GM12878 (cell line): ENCODE results near the gene KRTAP22-1. TPM values are rescaled to one million over a fixed set of nuclear protein-coding genes. Genes with fewer than 3 reads are reported as not detected.

Experiments used
- ATAC-seq: fragments of 200-7000 bp; cut with Tn5 transposase; 3 replicates; pipeline ENCODE4 v1.9.1; 2020; ENCODE audit warnings: mild to moderate bottlenecking, moderate library complexity
- BruUV-seq: library from RNA; stranded (reverse); fragments of 400-500 nt; replicated peaks from 2 replicates; lab custom pipeline; 2021; lab: Mats Ljungman, UMichigan
- CTCF ChIA-PET: fragments of 300-600 bp; sonication (Branson Sonifier 250); formaldehyde crosslinking; extraction: SDS; loops from one replicate; lab custom pipeline; 2021; ENCODE audit warnings: inconsistent platforms; lab: Yijun Ruan, JAX
- POLR2A ChIA-PET: fragments of 350-600 bp; formaldehyde crosslinking; extraction: SDS; loops from one replicate; lab custom pipeline; 2021; ENCODE audit warnings: inconsistent platforms; lab: Charles Lee
- RAD21 ChIA-PET: fragments of 300-600 bp; sonication (Branson Sonifier 250); formaldehyde crosslinking; loops from one replicate; lab custom pipeline; 2023; ENCODE audit warnings: antibody characterized with exemption; ENCODE audit not compliant: unreplicated experiment; lab: Charles Lee
- SMC1A ChIA-PET: fragments of 300-600 bp; sonication (Branson Sonifier 250); formaldehyde crosslinking; loops from one replicate; lab custom pipeline; 2023; ENCODE audit not compliant: unreplicated experiment, uncharacterized antibody; lab: Charles Lee
- DNase-seq: peaks from one replicate; pipeline ENCODE4 v3.0.0-alpha.2; 2011; ENCODE audit warnings: low read depth, low spot score
- FAIRE-seq: peaks from 3 replicates; lab custom pipeline; 2011; peaks lifted over from hg19 to GRCh38; lab: Jason Lieb, UNC
- H2AFZ ChIP-seq: 2 replicates; pipeline ENCODE4 v1.6.0; 2011; ENCODE audit warnings: low read depth, low read length, control low read depth; ENCODE audit not compliant: control insufficient read depth
- H3K27ac ChIP-seq: 2 replicates; pipeline ENCODE4 v1.5.1; 2011; ENCODE audit warnings: control low read depth; ENCODE audit not compliant: control insufficient read depth, insufficient read depth
- H3K27me3 ChIP-seq, 2 experiments: replicated peaks in 1 of 2; 2 replicates each; pipeline versions ENCODE4 v1.6.0 to v1.6.1; 2011; ENCODE audit warnings: low read length in 1 of 2; ENCODE audit not compliant: control insufficient read depth in 2 of 2, insufficient read depth in 2 of 2
- H3K36me3 ChIP-seq, 2 experiments: 2 replicates each; pipeline ENCODE4 v1.5.1; 2011; ENCODE audit warnings: low read length in 1 of 2; ENCODE audit not compliant: control insufficient read depth in 2 of 2, insufficient read depth in 2 of 2
- H3K4me1 ChIP-seq: 2 replicates; pipeline ENCODE4 v1.6.1; 2011; ENCODE audit warnings: mild to moderate bottlenecking, low read length, moderate library complexity, mixed read lengths; ENCODE audit not compliant: control insufficient read depth, insufficient read depth
- H3K4me2 ChIP-seq: 2 replicates; pipeline ENCODE4 v1.6.0; 2011; ENCODE audit warnings: control low read depth; ENCODE audit not compliant: control insufficient read depth, insufficient read depth
- H3K4me3 ChIP-seq: fragments of 200-600 bp; sonication (generic); 2 replicates; pipeline ENCODE4 v1.5.1; 2016
- H3K79me2 ChIP-seq: 2 replicates; pipeline ENCODE4 v1.6.0; 2011; ENCODE audit warnings: low read length; ENCODE audit not compliant: control insufficient read depth, insufficient read depth
- H3K9ac ChIP-seq: 2 replicates; pipeline ENCODE4 v1.8.0; 2011; ENCODE audit warnings: low read length, control low read depth, mixed read lengths; ENCODE audit not compliant: control insufficient read depth, insufficient read depth
- H3K9me3 ChIP-seq: replicated peaks from 3 replicates; pipeline ENCODE4 v1.5.1; 2011; ENCODE audit warnings: mild to moderate bottlenecking, low read length; ENCODE audit not compliant: control insufficient read depth, insufficient read depth
- H4K20me1 ChIP-seq: 2 replicates; pipeline ENCODE4 v1.6.0; 2011; ENCODE audit not compliant: control insufficient read depth, insufficient read depth
- BMI1 ChIP-seq: fragments of 450-650 bp; IDR thresholded peaks from 2 replicates; pipeline ENCODE4 v1.6.1; 2016; ENCODE audit warnings: mild to moderate bottlenecking, moderate library complexity, borderline replicate concordance
- CHD2 ChIP-seq: IDR thresholded peaks from 2 replicates; pipeline ENCODE4 v1.6.1; 2011; ENCODE audit warnings: low read depth, low read length, improper control_type of control experiment, borderline replicate concordance
- CHD4 ChIP-seq: fragments of 200-600 bp; sonication (generic); IDR thresholded peaks from 2 replicates; pipeline ENCODE4 v1.6.1; 2016; ENCODE audit warnings: mild to moderate bottlenecking
- ETV6 ChIP-seq, 2 experiments: fragments of 450-650 bp in 1 of 2; IDR thresholded peaks in 1 of 2; conservative IDR thresholded peaks in 1 of 2; 2 replicates each; pipeline ENCODE4 v1.6.1; 2014; ENCODE audit warnings: antibody characterized with exemption in 1 of 2, borderline replicate concordance in 1 of 2, low read depth in 1 of 2, mild to moderate bottlenecking in 1 of 2, moderate library complexity in 1 of 2
- HDGF ChIP-seq: fragments of 450-650 bp; IDR thresholded peaks from 2 replicates; pipeline ENCODE4 v1.6.1; 2016; ENCODE audit warnings: antibody characterized with exemption
- MEF2B ChIP-seq: fragments of 450-650 bp; IDR thresholded peaks from 2 replicates; pipeline ENCODE4 v1.6.1; 2018; ENCODE audit warnings: mild to moderate bottlenecking, moderate library complexity; ENCODE audit not compliant: partially characterized antibody, poor library complexity, severe bottlenecking
- MTA2 ChIP-seq: fragments of 450-650 bp; IDR thresholded peaks from 2 replicates; pipeline ENCODE4 v1.6.1; 2016; ENCODE audit warnings: low read depth, mild to moderate bottlenecking, moderate library complexity
- PAX5 ChIP-seq: IDR thresholded peaks from 2 replicates; pipeline ENCODE4 v1.6.1; 2011; ENCODE audit warnings: low read depth, low read length, borderline replicate concordance
- RBBP5 ChIP-seq: fragments of 200-600 bp; sonication (generic); conservative IDR thresholded peaks from 2 replicates; pipeline ENCODE4 v1.6.1; 2016
- ZNF24 ChIP-seq: fragments of 450-650 bp; IDR thresholded peaks from 2 replicates; pipeline ENCODE4 v1.6.1; 2017; ENCODE audit warnings: antibody characterized with exemption, mild to moderate bottlenecking
- WGBS: methylation state at CpG from one replicate; pipeline ENCODE4 v1.1.6; 2016; ENCODE audit warnings: low lambda C conversion rate; ENCODE audit not compliant: insufficient replicate concordance, insufficient coverage; ENCODE audit errors: missing lambda C conversion rate; 5-methylcytosine and 5-hydroxymethylcytosine counted together
- in situ Hi-C: fragments of 300-500 bp; cut with MboI; formaldehyde crosslinking; loops from 9 replicates; pipeline ENCODE4 v1.14.3; 2018; ENCODE audit warnings: mixed read lengths
- intact Hi-C: fragments of 100-400 bp; cut with micrococcal nuclease; formaldehyde crosslinking; loops from one replicate; pipeline ENCODE4 v1.14.2; 2022; ENCODE audit not compliant: unreplicated experiment
- polyA plus RNA-seq, 11 experiments: library from polyadenylated mRNA; depleted of rRNA in 4 of 11; unstranded in 6 of 11; stranded (reverse) in 5 of 11; fragments of >200 nt; fragmentation: Nextera tagmentation in 4 of 11; fragmentation: Illumina TruSeq in 1 of 11; extraction: Ambion mirVana in 4 of 11; extraction: Trizol in 1 of 11; gene quantifications; 1 replicate in 1 of 11; 2 replicates in 10 of 11; pipeline versions ENCODE4 v1.2.1 to v1.2.3, GENCODE V29; 2011 to 2016; ENCODE audit warnings: inconsistent platforms in 2 of 11, missing spikeins in 2 of 11, low read depth in 1 of 11
- total RNA-seq, 4 experiments: library from RNA; depleted of rRNA in 3 of 4; stranded (reverse); fragments of >200 nt in 3 of 4; fragmentation: Illumina TruSeq in 1 of 4; extraction: Trizol in 1 of 4; gene quantifications; 2 replicates each; pipeline versions ENCODE4 v1.2.1 to v1.2.3, GENCODE V29; 2013 to 2021
- TF ChIP-seq, protein P1 (sequence below): fragments of 450-650 bp; formaldehyde crosslinking; IDR thresholded peaks from 2 replicates; pipeline ENCODE4 v1.4.0; 2022; ENCODE audit warnings: mild to moderate bottlenecking, moderate library complexity
- TF ChIP-seq, protein P2 (sequence below): IDR thresholded peaks from 2 replicates; pipeline ENCODE4 v1.6.1; 2012; ENCODE audit warnings: low read depth, low read length, improper control_type of control experiment

The KRTAP22-1 gene
- total and polyA plus RNA-seq, 10 of the 15 experiments (the other 5 are each of a cell fraction or from before 2014, with no cell fraction given) = not detected

DNA sequence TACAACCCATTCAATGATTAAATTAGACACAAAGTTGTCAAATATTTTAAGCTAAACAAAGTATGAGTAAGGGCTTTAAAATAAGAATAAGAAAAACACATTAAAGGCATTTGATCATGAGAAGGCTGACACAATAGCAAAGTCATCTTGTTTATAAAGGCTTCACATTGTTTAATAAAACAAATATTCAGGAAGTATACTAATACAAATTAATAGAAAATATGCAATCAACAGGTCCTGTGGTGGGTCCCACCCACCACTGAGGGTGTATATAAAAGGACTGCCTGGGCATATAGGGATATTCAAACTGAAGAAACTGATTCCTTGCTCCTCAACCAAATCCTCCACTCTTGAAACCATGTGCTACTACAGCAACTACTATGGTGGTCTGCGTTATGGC is 34.0 kb downstream of the KRTAP22-1 start, which contains the start of gene KRTAP20-2:
TSS of gene KRTAP20-2 (plus strand) at position 301 of the 400 bp plus-strand sequence. CDS start at position 359, 58 bp downstream.
- no peak within 1 kb of the TSS for H3K27ac ChIP-seq
- H3K79me2 ChIP-seq = no peaks in the 10 kb centered on the region
- no peak within 1 kb of the TSS for H3K4me3 ChIP-seq
- no peak for FAIRE-seq
- ChIA-PET POLR2A (no interaction called here), CTCF (no interaction called here), SMC1A (no interaction called here), RAD21 (no interaction called here)
- H3K9ac ChIP-seq = no peak within 1 kb of the TSS
- no peak within 1 kb of the TSS for H2AFZ ChIP-seq
- no peak within 1 kb of the TSS for H3K4me2 ChIP-seq
- H3K27me3 ChIP-seq = no peaks in the 10 kb centered on the region
- intact Hi-C loops = no loop called here
- no TSS peak for BruUV-seq
- no peaks in the 10 kb centered on the region for H3K36me3 ChIP-seq
- H3K9me3 ChIP-seq = no peaks in the 10 kb centered on the region
- TF ChIP-seq PAX5 = no peak
- TF ChIP-seq, protein P1, sequence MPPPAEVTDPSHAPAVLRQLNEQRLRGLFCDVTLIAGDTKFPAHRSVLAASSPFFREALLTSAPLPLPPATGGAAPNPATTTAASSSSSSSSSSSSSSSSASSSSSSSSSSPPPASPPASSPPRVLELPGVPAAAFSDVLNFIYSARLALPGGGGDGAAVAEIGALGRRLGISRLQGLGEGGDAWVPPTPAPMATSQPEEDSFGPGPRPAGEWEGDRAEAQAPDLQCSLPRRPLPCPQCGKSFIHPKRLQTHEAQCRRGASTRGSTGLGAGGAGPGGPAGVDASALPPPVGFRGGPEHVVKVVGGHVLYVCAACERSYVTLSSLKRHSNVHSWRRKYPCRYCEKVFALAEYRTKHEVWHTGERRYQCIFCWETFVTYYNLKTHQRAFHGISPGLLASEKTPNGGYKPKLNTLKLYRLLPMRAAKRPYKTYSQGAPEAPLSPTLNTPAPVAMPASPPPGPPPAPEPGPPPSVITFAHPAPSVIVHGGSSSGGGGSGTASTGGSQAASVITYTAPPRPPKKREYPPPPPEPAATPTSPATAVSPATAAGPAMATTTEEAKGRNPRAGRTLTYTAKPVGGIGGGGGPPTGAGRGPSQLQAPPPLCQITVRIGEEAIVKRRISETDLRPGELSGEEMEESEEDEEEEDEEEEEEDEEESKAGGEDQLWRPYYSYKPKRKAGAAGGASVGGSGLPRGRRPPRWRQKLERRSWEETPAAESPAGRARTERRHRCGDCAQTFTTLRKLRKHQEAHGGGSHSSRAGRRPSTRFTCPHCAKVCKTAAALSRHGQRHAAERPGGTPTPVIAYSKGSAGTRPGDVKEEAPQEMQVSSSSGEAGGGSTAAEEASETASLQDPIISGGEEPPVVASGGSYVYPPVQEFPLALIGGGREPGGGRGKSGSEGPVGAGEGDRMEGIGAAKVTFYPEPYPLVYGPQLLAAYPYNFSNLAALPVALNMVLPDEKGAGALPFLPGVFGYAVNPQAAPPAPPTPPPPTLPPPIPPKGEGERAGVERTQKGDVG (CRISPR knock-in tag) = no peak
- no peak for TF ChIP-seq RBBP5
- TF ChIP-seq, protein P2, sequence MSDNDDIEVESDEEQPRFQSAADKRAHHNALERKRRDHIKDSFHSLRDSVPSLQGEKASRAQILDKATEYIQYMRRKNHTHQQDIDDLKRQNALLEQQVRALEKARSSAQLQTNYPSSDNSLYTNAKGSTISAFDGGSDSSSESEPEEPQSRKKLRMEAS = no peak
- TF ChIP-seq ZNF24 = no peak
- TF ChIP-seq MTA2 = no peak
- TF ChIP-seq HDGF = no peak
- no peak for TF ChIP-seq BMI1
- TF ChIP-seq CHD4 = no peak
- no peak for TF ChIP-seq CHD2
- TF ChIP-seq ETV6 (conservative IDR thresholded peaks at IDR 0.05 in 1 of 2, IDR thresholded peaks at IDR 0.05 in 1 of 2; ENCODE audit: borderline replicate concordance in 1 of 2, low read depth in 1 of 2) = no peak
- TF ChIP-seq MEF2B = no peak
- WGBS = 6% methylated on average over 1 of the region's 1 CpG
- no peak for ATAC-seq
- in situ Hi-C loops = no loop called here
- no peak for DNase-seq
- H4K20me1 ChIP-seq = no peaks in the 10 kb centered on the region
- no peaks in the 10 kb centered on the region for H3K4me1 ChIP-seq
